Measurements from ENCODE around the gene HIC1. TPM values are rescaled to one million over a fixed set of nuclear protein-coding genes. Genes with fewer than 3 reads are reported as not detected.

HIC1 gene
- total RNA-seq, 1 experiment from 2014 or later: 1.4 TPM

GRCh38 chr17:2068031-2068518 lies 13.2 kb downstream of the HIC1 start:
- intact Hi-C loops (cut with micrococcal nuclease; ENCODE audit: unreplicated experiment) (no loop called here), in situ Hi-C loops (cut with HindIII; ENCODE audit: low pct_unique_long_range_greater_than_20kb, low sequenced_read_pairs) (no loop called here)
- ChIA-PET POLR2A (no interaction called here), CTCF (interaction anchor here (0.6 kb wide), 1 partner anchor 23 kb away, joined by 5 read pairs; no protein-coding TSS in a partner anchor)
- ATAC-seq (no peak), DNase-seq (ENCODE audit: low read depth, low spot score) (no peak)
- no peaks in the 10 kb centered on the region; the same call in 1 of the 2 replicates for H3K36me3 ChIP-seq (ENCODE audit: control insufficient read depth, insufficient read depth, low read length)
- no TSS peak for BruUV-seq (replicated peaks)
- no peaks in the 10 kb centered on the region for H3K9me3 ChIP-seq (ENCODE audit: control insufficient read depth, insufficient read depth, low read depth, low read length)
- no peaks in the 10 kb centered on the region for H3K27me3 ChIP-seq (ENCODE audit: control insufficient read depth, insufficient read depth, low read length)
- no peak overlapping the region for H3K4me3 ChIP-seq (ENCODE audit: low read depth in 2 of 2, low read length in 2 of 2)
- no peaks in the 10 kb centered on the region for H3K4me1 ChIP-seq (ENCODE audit: control insufficient read depth, insufficient read depth, low read length)
- TF ChIP-seq CTCF (IDR thresholded peaks at IDR 0.05) (no peak), SIN3A (IDR thresholded peaks at IDR 0.05; ENCODE audit: borderline replicate concordance, insufficient read depth, low read depth, low read length) (no peak), TCF7L2 (IDR thresholded peaks at IDR 0.05; ENCODE audit: low read depth, low read length) (no peak), POLR2AphosphoS5 (IDR thresholded peaks at IDR 0.05; ENCODE audit: low read depth, low read length) (no peak), REST (IDR thresholded peaks at IDR 0.05; ENCODE audit: insufficient read depth in 1 of 2, low read depth in 2 of 2, low read length in 1 of 2) (no peak)
- H3K27ac ChIP-seq (ENCODE audit: low read length): no peak overlapping the region

GRCh38 chr17:2068519-2069051 lies 13.7 kb downstream of the HIC1 start:
- POLR2A ChIA-PET: no interaction called here
- Histone ChIP-seq H3K27ac (ENCODE audit: low read length) (no peak overlapping the region), H3K4me1 (ENCODE audit: control insufficient read depth, insufficient read depth, low read length) (no peaks in the 10 kb centered on the region), H3K27me3 (ENCODE audit: control insufficient read depth, insufficient read depth, low read length) (no peaks in the 10 kb centered on the region), H3K4me3 (ENCODE audit: low read depth in 2 of 2, low read length in 2 of 2) (no peak overlapping the region), H3K9me3 (ENCODE audit: control insufficient read depth, insufficient read depth, low read depth, low read length) (no peaks in the 10 kb centered on the region), H3K36me3 (ENCODE audit: control insufficient read depth, insufficient read depth, low read length) (no peaks in the 10 kb centered on the region; the same call in 1 of the 2 replicates)
- intact Hi-C loops (cut with micrococcal nuclease; ENCODE audit: unreplicated experiment): no loop called here
- TF ChIP-seq TCF7L2 (IDR thresholded peaks at IDR 0.05; ENCODE audit: low read depth, low read length): no peak
- no peak for TF ChIP-seq REST (IDR thresholded peaks at IDR 0.05; ENCODE audit: insufficient read depth in 1 of 2, low read depth in 2 of 2, low read length in 1 of 2)
- no peak for TF ChIP-seq POLR2AphosphoS5 (IDR thresholded peaks at IDR 0.05; ENCODE audit: low read depth, low read length)
- TF ChIP-seq CTCF (IDR thresholded peaks at IDR 0.05): no peak
- no peak for DNase-seq (ENCODE audit: low read depth, low spot score)
- CTCF ChIA-PET: interaction anchor here (0.6 kb wide), 1 partner anchor 23 kb away, joined by 5 read pairs; no protein-coding TSS in a partner anchor
- BruUV-seq (replicated peaks): no TSS peak
- in situ Hi-C loops (cut with HindIII; ENCODE audit: low pct_unique_long_range_greater_than_20kb, low sequenced_read_pairs): no loop called here
- ATAC-seq: no peak
